WTC11 (cell line): ENCODE results near the gene OR2H2. TPM values are rescaled to one million over a fixed set of nuclear protein-coding genes. Genes with fewer than 3 reads are reported as not detected.

Experiments used
- ATAC-seq: fragments of 200-7000 bp; cut with Tn5 transposase; 2 replicates; pipeline ENCODE4 v1.10.0; 2021; ENCODE audit warnings: mild to moderate bottlenecking, moderate library complexity
- CTCF ChIA-PET: fragments of 300-600 bp; sonication (Branson Sonifier 250); formaldehyde crosslinking; loops from one replicate; lab custom pipeline; 2021; ENCODE audit warnings: antibody characterized with exemption; lab: Charles Lee
- POLR2A ChIA-PET: fragments of 350-600 bp; sonication (Branson Sonifier 250); formaldehyde crosslinking; loops from one replicate; lab custom pipeline; 2021; ENCODE audit warnings: antibody characterized with exemption; lab: Charles Lee
- DNase-seq: peaks from one replicate; pipeline ENCODE4 v3.0.0; 2021; ENCODE audit warnings: low spot score
- H3K27ac Mint-ChIP-seq: 2 replicates; pipeline ENCODE4 v1.8.0; 2021; ENCODE audit warnings: mixed read lengths
- H3K27me3 Mint-ChIP-seq: 2 replicates; pipeline ENCODE4 v1.8.0; 2021; ENCODE audit warnings: low read depth, mild to moderate bottlenecking, moderate library complexity, mixed read lengths
- H3K36me3 Mint-ChIP-seq: 2 replicates; pipeline ENCODE4 v1.8.0; 2021; ENCODE audit warnings: mixed read lengths
- H3K4me1 Mint-ChIP-seq: 2 replicates; pipeline ENCODE4 v1.8.0; 2022; ENCODE audit warnings: mixed read lengths
- H3K4me3 Mint-ChIP-seq: 2 replicates; pipeline ENCODE4 v1.8.0; 2021; ENCODE audit warnings: mild to moderate bottlenecking, moderate library complexity, mixed read lengths
- H3K9me3 Mint-ChIP-seq: 2 replicates; pipeline ENCODE4 v1.8.0; 2021; ENCODE audit warnings: mixed read lengths
- CBFB ChIP-seq: sonication (generic); formaldehyde crosslinking; IDR thresholded peaks from 2 replicates; pipeline ENCODE4 v1.8.1; 2022; ENCODE audit warnings: mild to moderate bottlenecking, low read depth, missing genetic modification reagents
- CREB1 ChIP-seq: sonication (generic); formaldehyde crosslinking; IDR thresholded peaks from 2 replicates; pipeline ENCODE4 v1.8.0; 2023; ENCODE audit warnings: mild to moderate bottlenecking, missing genetic modification reagents
- E2F4 ChIP-seq: sonication (generic); formaldehyde crosslinking; IDR thresholded peaks from 2 replicates; pipeline ENCODE4 v1.8.1; 2022; ENCODE audit warnings: low read depth, mild to moderate bottlenecking, moderate library complexity, missing genetic modification reagents, borderline replicate concordance
- ELF4 ChIP-seq: sonication (generic); formaldehyde crosslinking; IDR thresholded peaks from 2 replicates; pipeline ENCODE4 v1.8.1; 2022; ENCODE audit warnings: low read depth, mild to moderate bottlenecking, moderate library complexity, missing genetic modification reagents
- ERG ChIP-seq: fragments of 250-450 bp; sonication (Bioruptor Pico); IDR thresholded peaks from 2 replicates; pipeline ENCODE4 v1.8.0; 2021; ENCODE audit warnings: mild to moderate bottlenecking
- ESRRA ChIP-seq: sonication (generic); formaldehyde crosslinking; IDR thresholded peaks from 2 replicates; pipeline ENCODE4 v1.8.1; 2022; ENCODE audit warnings: mild to moderate bottlenecking, missing genetic modification reagents, borderline replicate concordance
- ETV6 ChIP-seq: sonication (generic); formaldehyde crosslinking; IDR thresholded peaks from 2 replicates; pipeline ENCODE4 v1.8.1; 2022; ENCODE audit warnings: mild to moderate bottlenecking, missing genetic modification reagents
- FOXJ3 ChIP-seq: sonication (generic); formaldehyde crosslinking; IDR thresholded peaks from 2 replicates; pipeline ENCODE4 v1.9.0; 2021; ENCODE audit warnings: missing genetic modification reagents, mild to moderate bottlenecking, borderline replicate concordance
- FOXP1 ChIP-seq: sonication (generic); formaldehyde crosslinking; IDR thresholded peaks from 2 replicates; pipeline ENCODE4 v1.8.0; 2022; ENCODE audit warnings: missing genetic modification reagents, mild to moderate bottlenecking, moderate library complexity, borderline replicate concordance
- FOXP4 ChIP-seq: sonication (generic); formaldehyde crosslinking; IDR thresholded peaks from 2 replicates; pipeline ENCODE4 v1.8.0; 2022; ENCODE audit warnings: mild to moderate bottlenecking, missing genetic modification reagents
- GABPB1 ChIP-seq: sonication (generic); formaldehyde crosslinking; IDR thresholded peaks from 2 replicates; pipeline ENCODE4 v1.8.1; 2023; ENCODE audit warnings: mild to moderate bottlenecking, missing genetic modification reagents
- NFATC4 ChIP-seq: fragments of 250-450 bp; sonication (Bioruptor Pico); IDR thresholded peaks from 2 replicates; pipeline ENCODE4 v1.9.0; 2021; ENCODE audit warnings: mild to moderate bottlenecking
- NFYB ChIP-seq: sonication (generic); formaldehyde crosslinking; conservative IDR thresholded peaks from 2 replicates; pipeline ENCODE4 v1.8.0; 2022; ENCODE audit warnings: low read depth, missing genetic modification reagents
- NR3C1 ChIP-seq: sonication (generic); formaldehyde crosslinking; conservative IDR thresholded peaks from 2 replicates; pipeline ENCODE4 v1.8.1; 2023; ENCODE audit warnings: low read depth, mild to moderate bottlenecking, missing genetic modification reagents
- RORB ChIP-seq: fragments of 250-450 bp; sonication (Bioruptor Pico); IDR thresholded peaks from 2 replicates; pipeline ENCODE4 v1.9.0; 2021; ENCODE audit warnings: mild to moderate bottlenecking
- SMAD3 ChIP-seq: sonication (generic); formaldehyde crosslinking; IDR thresholded peaks from 2 replicates; pipeline ENCODE4 v1.8.0; 2022; ENCODE audit warnings: missing genetic modification reagents, mild to moderate bottlenecking, borderline replicate concordance
- TEAD1 ChIP-seq: sonication (generic); formaldehyde crosslinking; IDR thresholded peaks from 2 replicates; pipeline ENCODE4 v1.8.0; 2022; ENCODE audit warnings: mild to moderate bottlenecking, missing genetic modification reagents
- ZBTB21 ChIP-seq: sonication (generic); formaldehyde crosslinking; IDR thresholded peaks from 2 replicates; pipeline ENCODE4 v1.8.1; 2023; ENCODE audit warnings: mild to moderate bottlenecking, missing genetic modification reagents, borderline replicate concordance
- ZNF121 ChIP-seq: sonication (generic); formaldehyde crosslinking; IDR thresholded peaks from 2 replicates; pipeline ENCODE4 v1.8.0; 2023; ENCODE audit warnings: missing genetic modification reagents
- ZNF219 ChIP-seq: sonication (generic); formaldehyde crosslinking; IDR thresholded peaks from 2 replicates; pipeline ENCODE4 v1.8.0; 2023; ENCODE audit warnings: missing genetic modification reagents, mild to moderate bottlenecking, borderline replicate concordance
- ZNF232 ChIP-seq: sonication (generic); formaldehyde crosslinking; IDR thresholded peaks from 2 replicates; pipeline ENCODE4 v1.8.0; 2022; ENCODE audit warnings: mild to moderate bottlenecking, missing genetic modification reagents
- ZNF396 ChIP-seq: fragments of 250-450 bp; sonication (Bioruptor Pico); IDR thresholded peaks from 2 replicates; pipeline ENCODE4 v1.8.0; 2021; ENCODE audit warnings: mild to moderate bottlenecking, moderate library complexity, borderline replicate concordance
- ZNF416 ChIP-seq: fragments of 250-450 bp; sonication (Bioruptor Pico); IDR thresholded peaks from 2 replicates; pipeline ENCODE4 v1.9.0; 2021; ENCODE audit warnings: mild to moderate bottlenecking, inconsistent platforms
- total RNA-seq: library from RNA; stranded (reverse); gene quantifications from 3 replicates; pipeline ENCODE4 v1.2.3, GENCODE V29; 2021
- TF ChIP-seq, protein P1 (sequence below): sonication (generic); formaldehyde crosslinking; IDR thresholded peaks from 2 replicates; pipeline ENCODE4 v1.8.1; 2022; ENCODE audit warnings: mild to moderate bottlenecking, moderate library complexity, missing genetic modification reagents

OR2H2 gene
- total RNA-seq, 1 experiment from 2014 or later: not detected

GRCh38 chr6:29603456-29603855 lies 18.5 kb downstream of the OR2H2 start:
- peaks cover 81% of the 10 kb centered on the region for H3K36me3 Mint-ChIP-seq
- peaks cover 19% of the 10 kb centered on the region for H3K4me1 Mint-ChIP-seq
- no peak for DNase-seq
- no peak overlapping the region for H3K4me3 Mint-ChIP-seq
- ChIA-PET CTCF (interaction anchor here (0.5 to 2.1 kb wide), 22 partner anchors 9 to 229 kb away, joined by 3 to 12 read pairs (median 4); partner anchors contain the start of genes GABBR1 and OR12D3), POLR2A (no interaction called here)
- no peak overlapping the region; the same call in 1 of the 2 replicates for H3K27ac Mint-ChIP-seq
- H3K27me3 Mint-ChIP-seq: no peaks in the 10 kb centered on the region
- peak; percentile 7; the same call in 1 of the 2 replicates for ATAC-seq
- TF ChIP-seq FOXP1 (CRISPR knock-in tag): no peak
- no peak for TF ChIP-seq ELF4
- TF ChIP-seq CBFB (CRISPR knock-in tag): no peak
- no peak for TF ChIP-seq FOXJ3
- TF ChIP-seq, protein P1, sequence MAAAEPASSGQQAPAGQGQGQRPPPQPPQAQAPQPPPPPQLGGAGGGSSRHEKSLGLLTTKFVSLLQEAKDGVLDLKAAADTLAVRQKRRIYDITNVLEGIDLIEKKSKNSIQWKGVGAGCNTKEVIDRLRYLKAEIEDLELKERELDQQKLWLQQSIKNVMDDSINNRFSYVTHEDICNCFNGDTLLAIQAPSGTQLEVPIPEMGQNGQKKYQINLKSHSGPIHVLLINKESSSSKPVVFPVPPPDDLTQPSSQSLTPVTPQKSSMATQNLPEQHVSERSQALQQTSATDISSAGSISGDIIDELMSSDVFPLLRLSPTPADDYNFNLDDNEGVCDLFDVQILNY (CRISPR knock-in tag): no peak
- no peak for TF ChIP-seq ZNF219 (CRISPR knock-in tag)
- no peak for TF ChIP-seq NFATC4 (CRISPR knock-in tag)
- no peak for TF ChIP-seq ERG
- no peak for TF ChIP-seq TEAD1 (CRISPR knock-in tag)
- no peak for TF ChIP-seq ZNF416 (CRISPR knock-in tag)
- TF ChIP-seq NR3C1 (CRISPR knock-in tag): no peak
- no peaks in the 10 kb centered on the region for H3K9me3 Mint-ChIP-seq

GRCh38 chr6:29603930-29604329 lies 19.0 kb downstream of the OR2H2 start:
- CTCF ChIA-PET: interaction anchor here (0.5 to 2.1 kb wide), 6 partner anchors 14 to 227 kb away, joined by 3 to 11 read pairs (median 8); no protein-coding TSS in a partner anchor
- Mint-ChIP-seq H3K4me1 (peaks cover 15% of the 10 kb centered on the region), H3K36me3 (peaks cover 86% of the 10 kb centered on the region), H3K27ac (no peak overlapping the region; the same call in 1 of the 2 replicates)
- TF ChIP-seq RORB (CRISPR knock-in tag) (no peak), E2F4 (CRISPR knock-in tag) (no peak), ETV6 (CRISPR knock-in tag) (no peak), ESRRA (CRISPR knock-in tag) (no peak), FOXP4 (CRISPR knock-in tag) (no peak), ZNF396 (CRISPR knock-in tag) (no peak), CREB1 (CRISPR knock-in tag) (no peak)
- TF ChIP-seq, all 79 proteins: peak for 0
- no peaks in the 10 kb centered on the region for H3K27me3 Mint-ChIP-seq
- no peak for DNase-seq
- POLR2A ChIA-PET: no interaction called here
- no peak overlapping the region for H3K4me3 Mint-ChIP-seq
- no peaks in the 10 kb centered on the region for H3K9me3 Mint-ChIP-seq
- ATAC-seq: no peak

- H3K27me3 Mint-ChIP-seq: no peaks in the 10 kb centered on the region
- H3K4me3 Mint-ChIP-seq: no peak overlapping the region
- ChIA-PET CTCF (no interaction called here), POLR2A (no interaction called here)
- H3K4me1 Mint-ChIP-seq: peaks cover 10% of the 10 kb centered on the region
- ATAC-seq (no peak), DNase-seq (no peak)
- TF ChIP-seq SMAD3 (CRISPR knock-in tag) (no peak), ZBTB21 (CRISPR knock-in tag) (no peak), ZNF232 (CRISPR knock-in tag) (no peak), ZNF121 (CRISPR knock-in tag) (no peak), GABPB1 (CRISPR knock-in tag) (no peak), NFYB (CRISPR knock-in tag) (no peak)
- peaks cover 86% of the 10 kb centered on the region for H3K36me3 Mint-ChIP-seq
- H3K9me3 Mint-ChIP-seq: no peaks in the 10 kb centered on the region
- H3K27ac Mint-ChIP-seq: peak overlapping the region; percentile 29; the same call in 1 of the 2 replicates
Measured at GRCh38 chr6:29608131-29608530, 23.2 kb downstream of the OR2H2 start.
